ENCODE measurements around the gene ADCK2. TPM values are rescaled to one million over a fixed set of nuclear protein-coding genes. Genes with fewer than 3 reads are reported as not detected.
"Not testable (repeated sequence)": the region's sequence is repeated elsewhere in the genome, so short reads cannot be mapped to it uniquely, and the experiment has no call there.

The ADCK2 gene
- polyA plus RNA-seq, 1 of the 3 experiments (the other 2 are of a cell fraction) = 19.0 TPM

- TF ChIP-seq NRF1 (IDR thresholded peaks at IDR 0.05; ENCODE audit: low read depth, low read length) = no peak
These were observed 18.8 kb downstream of the ADCK2 start (continued) for GRCh38 chr7:140691376-140692045.

GRCh38 chr7:140693849-140694248 lies 21.1 kb downstream of the ADCK2 start:
- POLR2A ChIA-PET = not testable (repeated sequence)

DNA sequence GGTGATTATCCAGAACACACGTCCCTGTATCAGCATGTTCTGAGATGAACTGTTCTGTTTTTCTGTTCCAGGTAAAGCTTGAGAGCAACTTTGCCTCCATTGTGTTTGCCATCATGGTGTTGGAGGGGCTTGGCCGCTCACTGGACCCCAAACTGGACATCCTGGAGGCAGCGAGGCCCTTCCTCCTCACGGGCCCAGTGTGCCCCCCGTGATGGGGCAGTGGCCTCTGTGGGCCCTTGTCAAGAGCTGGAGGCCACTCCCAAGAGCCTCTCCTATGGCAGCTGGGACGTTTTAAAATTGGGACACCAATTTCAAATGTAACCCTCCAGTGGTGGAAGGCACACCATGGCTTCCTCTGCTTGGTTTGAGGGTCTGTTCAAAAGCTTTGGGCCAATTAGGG lies 21.8 kb downstream of the ADCK2 start:
- WGBS (ENCODE audit: low lambda C conversion rate) = 87% methylated on average over 6 of the region's 6 CpGs
- no peaks in the 10 kb centered on the region for H3K27me3 ChIP-seq (ENCODE audit: insufficient read depth)

More at GRCh38 chr7:140693849-140694248, 21.1 kb downstream of the ADCK2 start:
- not testable (repeated sequence) for DNase-seq; H3K4me2 ChIP-seq; H2AFZ ChIP-seq (ENCODE audit: low read depth); H3K4me3 ChIP-seq (ENCODE audit: low read depth in 2 of 2, low read length in 1 of 2); H3K9me3 ChIP-seq; H4K20me1 ChIP-seq (ENCODE audit: insufficient read depth); H3K9ac ChIP-seq; H3K9me2 ChIP-seq; H3K27ac ChIP-seq (ENCODE audit: low read depth in 2 of 2, low read length in 1 of 2); H3K27me3 ChIP-seq (ENCODE audit: insufficient read depth); H3F3A ChIP-seq (replicated peaks; ENCODE audit: insufficient read depth)
- 95% methylated on average over 10 of the region's 10 CpGs for WGBS (ENCODE audit: low lambda C conversion rate)
- Histone ChIP-seq H3K36me3 (replicated peaks in 1 of 2; ENCODE audit: control insufficient read depth in 1 of 2, insufficient read depth in 2 of 2, low read length in 1 of 2) (peaks cover 0 to 11% of the 10 kb centered on the region in 2 experiments), H3K79me2 (ENCODE audit: insufficient read depth) (peaks cover 17% of the 10 kb centered on the region), H3K4me1 (ENCODE audit: control insufficient read depth in 1 of 2, insufficient read depth in 2 of 2, low read depth in 1 of 2, low read length in 1 of 2) (peaks cover 8 to 18% of the 10 kb centered on the region in 2 experiments; a peak in 2 of 4 replicates)
- CTCF ChIA-PET = interaction anchor here (1.0 kb wide), 1 partner anchor 321 kb away, joined by 3 read pairs; the partner anchor contains the start of gene MRPS33

More for the DNA sequence above, 21.8 kb downstream of the ADCK2 start:
- no peak for DNase-seq
- Histone ChIP-seq H3K4me2 (no peak overlapping the region), H2AFZ (ENCODE audit: low read depth) (no peak overlapping the region), H3K9ac (no peak overlapping the region), H4K20me1 (ENCODE audit: insufficient read depth) (no peaks in the 10 kb centered on the region), H3K9me3 (no peaks in the 10 kb centered on the region), H3K79me2 (ENCODE audit: insufficient read depth) (peaks cover 24% of the 10 kb centered on the region), H3K27ac (ENCODE audit: low read depth in 2 of 2, low read length in 1 of 2) (no peak overlapping the region), H3K4me3 (ENCODE audit: low read depth in 2 of 2, low read length in 1 of 2) (no peak overlapping the region), H3K4me1 (ENCODE audit: control insufficient read depth in 1 of 2, insufficient read depth in 2 of 2, low read depth in 1 of 2, low read length in 1 of 2) (peaks cover 8 to 18% of the 10 kb centered on the region in 2 experiments; a peak in 2 of 4 replicates), H3K9me2 (no peaks in the 10 kb centered on the region), H3F3A (replicated peaks; ENCODE audit: insufficient read depth) (no peaks in the 10 kb centered on the region), H3K36me3 (replicated peaks in 1 of 2; ENCODE audit: control insufficient read depth in 1 of 2, insufficient read depth in 2 of 2, low read length in 1 of 2) (peaks cover 2 to 11% of the 10 kb centered on the region in 2 experiments)
- POLR2A ChIA-PET = no interaction called here
- CTCF ChIA-PET = no interaction called here
- TF ChIP-seq FOXJ3 (CRISPR knock-in tag; IDR thresholded peaks at IDR 0.05) (no peak), MXI1 (IDR thresholded peaks at IDR 0.05; ENCODE audit: low read depth, low read length) (no peak), NRF1 (IDR thresholded peaks at IDR 0.05; ENCODE audit: low read depth, low read length) (no peak), EP300 (IDR thresholded peaks at IDR 0.05; ENCODE audit: borderline replicate concordance in 1 of 2, low read depth in 1 of 2, low read length in 1 of 2) (no peak), RFX5 (IDR thresholded peaks at IDR 0.05; ENCODE audit: low read length) (no peak), POLR2AphosphoS5 (IDR thresholded peaks at IDR 0.05; ENCODE audit: low read depth, low read length) (no peak)
- TF ChIP-seq, protein P1, sequence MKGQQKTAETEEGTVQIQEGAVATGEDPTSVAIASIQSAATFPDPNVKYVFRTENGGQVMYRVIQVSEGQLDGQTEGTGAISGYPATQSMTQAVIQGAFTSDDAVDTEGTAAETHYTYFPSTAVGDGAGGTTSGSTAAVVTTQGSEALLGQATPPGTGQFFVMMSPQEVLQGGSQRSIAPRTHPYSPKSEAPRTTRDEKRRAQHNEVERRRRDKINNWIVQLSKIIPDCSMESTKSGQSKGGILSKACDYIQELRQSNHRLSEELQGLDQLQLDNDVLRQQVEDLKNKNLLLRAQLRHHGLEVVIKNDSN (IDR thresholded peaks at IDR 0.05; ENCODE audit: borderline replicate concordance, low read depth) = no peak
- TF ChIP-seq, protein P2, sequence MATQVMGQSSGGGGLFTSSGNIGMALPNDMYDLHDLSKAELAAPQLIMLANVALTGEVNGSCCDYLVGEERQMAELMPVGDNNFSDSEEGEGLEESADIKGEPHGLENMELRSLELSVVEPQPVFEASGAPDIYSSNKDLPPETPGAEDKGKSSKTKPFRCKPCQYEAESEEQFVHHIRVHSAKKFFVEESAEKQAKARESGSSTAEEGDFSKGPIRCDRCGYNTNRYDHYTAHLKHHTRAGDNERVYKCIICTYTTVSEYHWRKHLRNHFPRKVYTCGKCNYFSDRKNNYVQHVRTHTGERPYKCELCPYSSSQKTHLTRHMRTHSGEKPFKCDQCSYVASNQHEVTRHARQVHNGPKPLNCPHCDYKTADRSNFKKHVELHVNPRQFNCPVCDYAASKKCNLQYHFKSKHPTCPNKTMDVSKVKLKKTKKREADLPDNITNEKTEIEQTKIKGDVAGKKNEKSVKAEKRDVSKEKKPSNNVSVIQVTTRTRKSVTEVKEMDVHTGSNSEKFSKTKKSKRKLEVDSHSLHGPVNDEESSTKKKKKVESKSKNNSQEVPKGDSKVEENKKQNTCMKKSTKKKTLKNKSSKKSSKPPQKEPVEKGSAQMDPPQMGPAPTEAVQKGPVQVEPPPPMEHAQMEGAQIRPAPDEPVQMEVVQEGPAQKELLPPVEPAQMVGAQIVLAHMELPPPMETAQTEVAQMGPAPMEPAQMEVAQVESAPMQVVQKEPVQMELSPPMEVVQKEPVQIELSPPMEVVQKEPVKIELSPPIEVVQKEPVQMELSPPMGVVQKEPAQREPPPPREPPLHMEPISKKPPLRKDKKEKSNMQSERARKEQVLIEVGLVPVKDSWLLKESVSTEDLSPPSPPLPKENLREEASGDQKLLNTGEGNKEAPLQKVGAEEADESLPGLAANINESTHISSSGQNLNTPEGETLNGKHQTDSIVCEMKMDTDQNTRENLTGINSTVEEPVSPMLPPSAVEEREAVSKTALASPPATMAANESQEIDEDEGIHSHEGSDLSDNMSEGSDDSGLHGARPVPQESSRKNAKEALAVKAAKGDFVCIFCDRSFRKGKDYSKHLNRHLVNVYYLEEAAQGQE (IDR thresholded peaks at IDR 0.05; ENCODE audit: low read depth, low read length) = no peak

Measured in SK-N-SH (cell line).